ENCODE measurements around the gene ERC2.

The ERC2 gene

DNA sequence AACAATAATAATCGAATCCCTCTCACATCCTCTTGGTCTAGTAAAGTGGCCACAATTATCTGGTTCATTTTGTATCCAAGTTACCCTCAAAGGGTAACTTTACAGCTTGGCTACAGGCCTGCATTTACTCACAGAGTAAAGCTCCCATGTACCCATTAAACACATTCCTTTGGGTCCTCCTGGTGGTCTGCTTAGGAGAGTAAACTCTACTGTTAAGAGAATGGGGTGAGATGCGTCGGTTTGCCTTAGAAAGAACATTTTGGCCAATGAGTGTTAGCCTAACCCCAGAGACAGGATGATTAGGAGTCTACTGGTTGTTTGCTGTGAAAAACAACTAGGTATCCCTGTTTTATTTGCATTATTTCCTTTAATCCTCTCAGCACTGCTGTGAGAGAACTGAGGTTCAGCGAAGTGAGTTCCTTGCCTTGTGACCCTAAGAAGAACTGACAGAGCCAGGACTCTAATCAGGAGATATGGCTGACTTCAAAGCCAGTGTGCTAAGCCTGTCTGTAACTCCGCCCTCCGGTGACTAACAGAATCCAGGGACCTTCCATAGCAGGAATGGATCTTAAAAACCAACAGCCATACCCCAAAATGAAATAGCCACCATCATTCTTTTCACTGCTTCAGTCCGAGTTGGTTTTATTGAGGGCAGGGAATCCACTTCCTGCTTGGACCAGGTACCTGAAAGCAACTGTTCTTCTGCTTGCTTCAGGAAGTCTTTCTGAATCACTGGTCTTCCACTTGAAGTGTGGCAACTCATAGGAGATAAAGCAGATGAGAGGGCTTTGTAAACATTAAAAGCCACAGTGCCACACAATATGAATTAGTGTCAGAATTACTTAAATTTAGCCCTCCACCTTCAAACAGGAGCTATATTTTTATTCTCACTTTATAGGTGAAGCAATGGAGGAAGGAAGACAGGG, 663.8 kb downstream of the ERC2 start:
- TF ChIP-seq, protein P1, sequence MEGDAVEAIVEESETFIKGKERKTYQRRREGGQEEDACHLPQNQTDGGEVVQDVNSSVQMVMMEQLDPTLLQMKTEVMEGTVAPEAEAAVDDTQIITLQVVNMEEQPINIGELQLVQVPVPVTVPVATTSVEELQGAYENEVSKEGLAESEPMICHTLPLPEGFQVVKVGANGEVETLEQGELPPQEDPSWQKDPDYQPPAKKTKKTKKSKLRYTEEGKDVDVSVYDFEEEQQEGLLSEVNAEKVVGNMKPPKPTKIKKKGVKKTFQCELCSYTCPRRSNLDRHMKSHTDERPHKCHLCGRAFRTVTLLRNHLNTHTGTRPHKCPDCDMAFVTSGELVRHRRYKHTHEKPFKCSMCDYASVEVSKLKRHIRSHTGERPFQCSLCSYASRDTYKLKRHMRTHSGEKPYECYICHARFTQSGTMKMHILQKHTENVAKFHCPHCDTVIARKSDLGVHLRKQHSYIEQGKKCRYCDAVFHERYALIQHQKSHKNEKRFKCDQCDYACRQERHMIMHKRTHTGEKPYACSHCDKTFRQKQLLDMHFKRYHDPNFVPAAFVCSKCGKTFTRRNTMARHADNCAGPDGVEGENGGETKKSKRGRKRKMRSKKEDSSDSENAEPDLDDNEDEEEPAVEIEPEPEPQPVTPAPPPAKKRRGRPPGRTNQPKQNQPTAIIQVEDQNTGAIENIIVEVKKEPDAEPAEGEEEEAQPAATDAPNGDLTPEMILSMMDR (IDR thresholded peaks at IDR 0.05): no peak

DNA sequence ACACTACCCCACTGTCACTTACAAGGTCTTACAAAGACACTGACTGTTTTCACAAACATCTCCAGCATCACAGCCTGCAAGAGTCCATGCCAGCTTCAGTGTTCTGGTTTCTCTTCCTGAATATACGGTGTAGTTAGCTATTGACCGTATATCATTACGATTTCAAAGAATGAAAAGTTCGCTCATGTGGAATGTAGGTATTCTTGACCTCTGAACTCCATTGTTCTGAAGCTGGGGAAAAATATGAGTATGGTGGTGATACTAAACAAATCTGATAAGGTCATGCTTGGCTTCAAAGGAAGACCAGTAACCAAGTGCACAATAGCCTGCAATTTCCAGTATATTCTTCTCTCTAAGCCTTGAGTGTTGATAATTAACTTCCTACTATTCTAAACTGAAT, 665.5 kb downstream of the ERC2 start:
- TF ChIP-seq, protein P1 (IDR thresholded peaks at IDR 0.05): no peak

DNA sequence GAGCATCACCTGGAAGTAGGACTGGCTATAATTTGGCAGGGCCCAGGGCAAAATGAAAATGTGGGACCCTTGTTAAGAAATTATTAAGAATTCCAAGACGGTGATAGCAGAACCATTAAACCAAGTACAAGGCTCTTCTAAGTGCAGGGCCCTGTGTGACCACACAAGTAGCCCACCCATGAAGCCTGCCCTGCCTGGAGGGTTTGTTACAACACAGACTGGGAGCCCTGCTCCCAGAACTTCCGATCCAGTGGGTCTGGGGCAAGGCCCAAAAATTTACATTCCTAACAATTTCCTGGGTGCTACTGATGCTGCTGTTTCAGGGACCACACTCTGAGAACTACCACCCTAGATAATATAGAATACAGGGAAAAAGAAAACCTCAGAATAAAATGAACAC, 666.6 kb downstream of the ERC2 start:
- TF ChIP-seq, protein P1 (IDR thresholded peaks at IDR 0.05): no peak

DNA sequence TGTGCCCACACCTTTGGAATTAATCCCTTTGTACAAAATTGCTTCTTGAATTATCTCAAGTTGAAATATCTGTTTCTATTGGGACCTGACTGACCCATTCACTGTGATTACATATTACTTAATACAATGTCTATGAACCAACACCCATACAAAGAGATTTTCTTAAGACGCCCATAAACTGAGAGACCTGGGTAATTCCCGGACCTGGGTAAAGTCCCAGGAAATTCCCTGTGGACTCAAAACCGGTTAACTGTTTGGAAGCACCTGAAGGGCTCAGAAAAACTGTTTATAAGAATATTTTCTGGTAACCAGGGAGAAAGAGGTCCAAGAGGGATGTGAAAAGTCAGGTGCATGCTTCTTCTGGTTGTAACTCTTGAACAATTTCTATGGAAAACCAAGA, 667.2 kb downstream of the ERC2 start:
- TF ChIP-seq, protein P1 (IDR thresholded peaks at IDR 0.05): no peak

DNA sequence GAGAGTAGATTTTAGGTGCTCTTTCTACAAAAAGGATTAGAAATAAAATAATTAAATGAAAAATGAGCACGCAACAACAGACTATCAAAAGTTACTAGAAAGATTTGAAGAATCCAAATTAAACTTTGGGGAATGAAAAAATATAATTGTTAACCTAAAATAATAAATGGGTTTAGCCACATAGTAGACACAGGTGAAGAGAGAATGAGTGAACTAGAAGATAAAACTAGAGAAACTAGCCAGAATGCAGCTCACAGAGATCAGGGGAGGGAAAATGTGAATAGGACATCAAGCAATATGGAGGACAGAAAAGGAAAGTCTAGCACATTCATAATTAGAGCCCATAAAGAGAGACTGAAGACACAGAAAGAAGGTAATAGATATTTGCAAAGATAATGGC, 670.5 kb downstream of the ERC2 start:
- TF ChIP-seq, protein P1 (IDR thresholded peaks at IDR 0.05): no peak

DNA sequence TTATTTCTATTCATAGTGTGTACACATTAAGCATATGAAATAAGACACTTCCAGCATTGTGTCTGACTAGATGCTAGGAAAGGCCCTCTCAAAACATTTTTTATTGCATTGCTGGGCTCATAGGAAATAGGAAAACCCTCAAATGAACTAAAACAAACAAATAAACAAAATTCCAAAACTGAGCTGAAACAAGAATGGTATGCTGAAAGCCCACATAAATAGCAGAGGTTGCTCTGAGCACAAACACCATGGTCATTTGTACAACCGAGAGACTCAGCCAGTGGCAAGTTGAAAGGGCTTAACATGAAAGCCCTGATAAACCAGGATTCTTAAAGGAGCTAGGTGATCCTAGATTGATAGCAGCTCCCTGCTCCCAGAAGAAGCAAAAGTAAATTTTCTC, 671.2 kb downstream of the ERC2 start:
- TF ChIP-seq, protein P1 (IDR thresholded peaks at IDR 0.05): no peak

DNA sequence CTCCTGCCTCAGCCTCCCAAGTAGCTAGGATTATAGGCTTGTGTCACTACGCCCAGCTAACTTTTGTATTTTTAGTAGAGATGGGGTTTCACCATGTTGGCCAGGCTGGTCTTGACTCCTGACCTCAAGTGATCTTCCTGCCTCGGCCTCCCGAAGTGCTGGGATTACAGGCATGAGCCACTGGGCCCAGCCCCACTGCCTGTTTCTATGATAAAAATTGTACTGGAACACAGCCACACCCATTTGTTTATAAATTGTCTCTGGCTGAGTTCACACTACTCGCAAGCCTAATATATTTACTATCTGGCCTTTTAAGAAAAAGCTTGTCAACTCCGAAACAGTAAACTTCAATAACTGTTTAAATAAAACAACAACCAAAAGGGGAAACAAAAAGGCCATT, 671.7 kb downstream of the ERC2 start:
- TF ChIP-seq, protein P1 (IDR thresholded peaks at IDR 0.05): no peak
